D721Med (cell line): ENCODE data around the gene NOD2.

Source experiments
- DNase-seq: peaks from one replicate; pipeline ENCODE4 v3.0.0; 2011; ENCODE audit warnings: low spot score; ENCODE audit not compliant: insufficient read length
- FAIRE-seq: peaks from 2 replicates; lab custom pipeline; 2011; peaks lifted over from hg19 to GRCh38; lab: Jason Lieb, UNC
- CTCF ChIP-seq: IDR thresholded peaks from 2 replicates; pipeline ENCODE4 v1.5.1; 2012; ENCODE audit warnings: mild to moderate bottlenecking, control low read depth; ENCODE audit not compliant: insufficient read depth; ENCODE audit errors: missing control alignments

NOD2 gene

GRCh38 chr16:50664270-50664669 is 29.1 kb upstream of the NOD2 start:
- TF ChIP-seq CTCF = no peak
- DNase-seq (no peak), FAIRE-seq (no peak)

GRCh38 chr16:50665128-50665878 is 28.1 kb upstream of the NOD2 start:
- DNase-seq (peak; percentile 44), FAIRE-seq (no peak)
- peak; percentile 88 for TF ChIP-seq CTCF

- TF ChIP-seq CTCF = no peak
- no peak for DNase-seq
- no peak for FAIRE-seq
Observed at GRCh38 chr16:50666658-50667496, 26.5 kb upstream of the NOD2 start.

GRCh38 chr16:50667497-50668367 is 25.7 kb upstream of the NOD2 start:
- DNase-seq (no peak), FAIRE-seq (no peak)
- no peak for TF ChIP-seq CTCF

GRCh38 chr16:50668368-50669008 is 24.9 kb upstream of the NOD2 start:
- TF ChIP-seq CTCF = no peak
- DNase-seq (no peak), FAIRE-seq (no peak)

GRCh38 chr16:50669741-50670140 is 23.7 kb upstream of the NOD2 start:
- FAIRE-seq = no peak
- TF ChIP-seq CTCF = no peak

More at GRCh38 chr16:50669741-50670140, 23.7 kb upstream of the NOD2 start:
- DNase-seq = no peak
